DOHH2 (cell line): Measurements from ENCODE around the gene TARS3.

Experiments
- EZH2phosphoT487 ChIP-seq: fragments of 200-600 bp; sonication (generic); IDR thresholded peaks from 2 replicates; pipeline ENCODE4 v1.6.1; 2017; ENCODE audit warnings: borderline replicate concordance, mild to moderate bottlenecking, antibody characterized with exemption, low read length, moderate library complexity, mixed read lengths
- TF ChIP-seq, protein P1 (sequence below): fragments of 200-600 bp; sonication (generic); IDR thresholded peaks from one replicate; pipeline ENCODE4 v1.5.1; 2014; ENCODE audit warnings: antibody characterized with exemption, mild to moderate bottlenecking, low read depth, low read length; ENCODE audit not compliant: poor library complexity, severe bottlenecking

- TF ChIP-seq, protein P1, sequence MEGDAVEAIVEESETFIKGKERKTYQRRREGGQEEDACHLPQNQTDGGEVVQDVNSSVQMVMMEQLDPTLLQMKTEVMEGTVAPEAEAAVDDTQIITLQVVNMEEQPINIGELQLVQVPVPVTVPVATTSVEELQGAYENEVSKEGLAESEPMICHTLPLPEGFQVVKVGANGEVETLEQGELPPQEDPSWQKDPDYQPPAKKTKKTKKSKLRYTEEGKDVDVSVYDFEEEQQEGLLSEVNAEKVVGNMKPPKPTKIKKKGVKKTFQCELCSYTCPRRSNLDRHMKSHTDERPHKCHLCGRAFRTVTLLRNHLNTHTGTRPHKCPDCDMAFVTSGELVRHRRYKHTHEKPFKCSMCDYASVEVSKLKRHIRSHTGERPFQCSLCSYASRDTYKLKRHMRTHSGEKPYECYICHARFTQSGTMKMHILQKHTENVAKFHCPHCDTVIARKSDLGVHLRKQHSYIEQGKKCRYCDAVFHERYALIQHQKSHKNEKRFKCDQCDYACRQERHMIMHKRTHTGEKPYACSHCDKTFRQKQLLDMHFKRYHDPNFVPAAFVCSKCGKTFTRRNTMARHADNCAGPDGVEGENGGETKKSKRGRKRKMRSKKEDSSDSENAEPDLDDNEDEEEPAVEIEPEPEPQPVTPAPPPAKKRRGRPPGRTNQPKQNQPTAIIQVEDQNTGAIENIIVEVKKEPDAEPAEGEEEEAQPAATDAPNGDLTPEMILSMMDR: no peak
- TF ChIP-seq EZH2phosphoT487: no peak
These were observed 62.1 kb downstream of the TARS3 start for GRCh38 chr15:101662203-101662602.
